Measurements from ENCODE around the gene SRD5A3.

Gene SRD5A3

GRCh38 chr4:55393461-55394320 is 47.6 kb downstream of the SRD5A3 start:
- POLR2A ChIA-PET, result no interaction called here
- CTCF ChIA-PET, result interaction anchor here (0.6 to 3.6 kb wide), 7 partner anchors 9 to 152 kb away, joined by 3 to 28 read pairs (median 4); partner anchors contain the start of gene SRD5A3
- TF ChIP-seq CTCF (IDR thresholded peaks at IDR 0.05; ENCODE audit: control extremely low read depth, extremely low read depth, low read depth, missing control alignments), result no peak
- DNase-seq (ENCODE audit: extremely low spot score), result no peak

GRCh38 chr4:55395218-55395528 is 49.1 kb downstream of the SRD5A3 start:
- no peak for TF ChIP-seq CTCF (IDR thresholded peaks at IDR 0.05; ENCODE audit: control extremely low read depth, extremely low read depth, low read depth, missing control alignments)
- ChIA-PET POLR2A (interaction anchor here (0.6 kb wide), 2 partner anchors 26 to 37 kb away, joined by 3 to 5 read pairs; no protein-coding TSS in a partner anchor), CTCF (interaction anchor here (1.1 to 3.6 kb wide), 9 partner anchors 9 to 1441 kb away, joined by 3 to 28 read pairs (median 4); partner anchors contain the start of gene SRD5A3)
- DNase-seq (ENCODE audit: extremely low spot score), result no peak

- peak; percentile 95 for DNase-seq (ENCODE audit: extremely low spot score)
- TF ChIP-seq CTCF (IDR thresholded peaks at IDR 0.05; ENCODE audit: control extremely low read depth, extremely low read depth, low read depth, missing control alignments), result no peak
- ChIA-PET CTCF (interaction anchor here (1.1 to 3.6 kb wide), 9 partner anchors 9 to 1440 kb away, joined by 3 to 28 read pairs (median 4); partner anchors contain the start of gene SRD5A3), POLR2A (interaction anchor here (0.6 kb wide), 3 partner anchors 25 to 36 kb away, joined by 3 to 5 read pairs (median 4); no protein-coding TSS in a partner anchor)
These were observed 49.7 kb downstream of the SRD5A3 start, which contains the start of gene TMEM165 for GRCh38 chr4:55395529-55396307. TMEM165 (plus strand) TSS chr4:55395957; CDS start chr4:55396190, 233 bp downstream.

- TF ChIP-seq CTCF (IDR thresholded peaks at IDR 0.05; ENCODE audit: control extremely low read depth, extremely low read depth, low read depth, missing control alignments), result no peak
- CTCF ChIA-PET, result interaction anchor here (1.1 to 3.6 kb wide), 6 partner anchors 10 to 551 kb away, joined by 3 to 28 read pairs (median 5); partner anchors contain the start of gene SRD5A3
- peak; percentile 43 for DNase-seq (ENCODE audit: extremely low spot score)
- POLR2A ChIA-PET, result interaction anchor here (0.6 kb wide), 1 partner anchor 27 kb away, joined by 4 read pairs; no protein-coding TSS in a partner anchor
These were observed 50.5 kb downstream of the SRD5A3 start for GRCh38 chr4:55396308-55397125.

- no peak for DNase-seq (ENCODE audit: extremely low spot score)
- CTCF ChIA-PET, result interaction anchor here (3.6 kb wide), 1 partner anchor 51 kb away, joined by 28 read pairs; the partner anchor contains the start of gene SRD5A3
- TF ChIP-seq CTCF (IDR thresholded peaks at IDR 0.05; ENCODE audit: control extremely low read depth, extremely low read depth, low read depth, missing control alignments), result no peak
- POLR2A ChIA-PET, result no interaction called here
These were observed 51.0 kb downstream of the SRD5A3 start for GRCh38 chr4:55397126-55397436.
